HEK293 (cell line): ENCODE data around the gene UGT1A3.

Experiments used
- CTCF ChIA-PET: fragments of 350-600 bp; formaldehyde crosslinking; extraction: SDS; loops from one replicate; lab custom pipeline; 2021; ENCODE audit warnings: antibody characterized with exemption; lab: Yijun Ruan, JAX
- POLR2A ChIA-PET: fragments of 300-600 bp; formaldehyde crosslinking; extraction: SDS; loops from one replicate; lab custom pipeline; 2020; ENCODE audit warnings: antibody characterized with exemption, inconsistent platforms; lab: Yijun Ruan, JAX
- H3K27ac ChIP-seq: fragments of 200-500 bp; sonication (Bioruptor generic); 2 replicates; pipeline ENCODE4 v1.5.1; 2014; ENCODE audit warnings: low read depth, low read length, control low read depth, inconsistent platforms; ENCODE audit errors: extremely low read depth
- H3K36me3 ChIP-seq, 2 experiments: fragments of 200-500 bp in 1 of 2; sonication (Bioruptor generic) in 1 of 2; 1 replicate in 1 of 2; 2 replicates in 1 of 2; pipeline ENCODE4 v1.5.1; 2014 to 2017; ENCODE audit warnings: inconsistent platforms in 2 of 2, low read length in 2 of 2; ENCODE audit not compliant: control insufficient read depth in 2 of 2, insufficient read depth in 1 of 2
- H3K4me1 ChIP-seq: fragments of 200-500 bp; sonication (Bioruptor generic); 2 replicates; pipeline ENCODE4 v1.5.1; 2014; ENCODE audit warnings: mild to moderate bottlenecking, low read length, inconsistent platforms; ENCODE audit not compliant: control insufficient read depth, insufficient read depth
- H3K4me3 ChIP-seq: 2 replicates; pipeline ENCODE4 v1.5.1; 2011; ENCODE audit warnings: low read depth, mild to moderate bottlenecking, control low read depth, low read length, moderate library complexity
- H3K9me3 ChIP-seq: fragments of 200-500 bp; sonication (Bioruptor generic); 2 replicates; pipeline ENCODE4 v1.5.1; 2014; ENCODE audit warnings: low read depth, low read length, inconsistent platforms; ENCODE audit not compliant: control insufficient read depth, insufficient read depth
- HOXC10 ChIP-seq: sonication (generic); formaldehyde crosslinking; IDR thresholded peaks from 2 replicates; pipeline ENCODE4 v1.8.1; 2023; ENCODE audit warnings: mild to moderate bottlenecking, missing genetic modification reagents
- KLF16 ChIP-seq: fragments of 450-650 bp; formaldehyde crosslinking; IDR thresholded peaks from 2 replicates; pipeline ENCODE4 v1.5.1; 2017; ENCODE audit warnings: missing biosample characterization, missing genetic modification characterization
- PRDM1 ChIP-seq: fragments of 450-650 bp; formaldehyde crosslinking; IDR thresholded peaks from 2 replicates; pipeline ENCODE4; 2016; ENCODE audit warnings: missing biosample characterization, missing genetic modification characterization
- SCRT2 ChIP-seq: fragments of 450-650 bp; formaldehyde crosslinking; IDR thresholded peaks from 2 replicates; pipeline ENCODE4 v1.5.1; 2016; ENCODE audit warnings: missing biosample characterization, missing genetic modification characterization
- ZBTB49 ChIP-seq: fragments of 450-650 bp; formaldehyde crosslinking; IDR thresholded peaks from 2 replicates; pipeline ENCODE4 v1.5.1; 2016; ENCODE audit warnings: missing biosample characterization, missing genetic modification characterization, low read depth
- ZEB2 ChIP-seq: fragments of 450-650 bp; formaldehyde crosslinking; IDR thresholded peaks from 2 replicates; pipeline ENCODE4 v1.5.1; 2016; ENCODE audit warnings: missing biosample characterization, missing genetic modification characterization
- ZNF132 ChIP-seq: fragments of 450-650 bp; formaldehyde crosslinking; IDR thresholded peaks from 2 replicates; pipeline ENCODE4 v1.5.1; 2017; ENCODE audit warnings: missing biosample characterization, missing genetic modification characterization, borderline replicate concordance
- ZNF138 ChIP-seq: fragments of 450-650 bp; formaldehyde crosslinking; IDR thresholded peaks from 2 replicates; pipeline ENCODE4 v1.5.1; 2016; ENCODE audit warnings: missing biosample characterization, missing genetic modification characterization, borderline replicate concordance
- ZNF169 ChIP-seq: fragments of 450-650 bp; formaldehyde crosslinking; IDR thresholded peaks from 2 replicates; pipeline ENCODE4 v1.5.1; 2016; ENCODE audit warnings: missing biosample characterization, missing genetic modification characterization
- ZNF175 ChIP-seq: fragments of 450-650 bp; formaldehyde crosslinking; IDR thresholded peaks from 2 replicates; pipeline ENCODE4 v1.5.1; 2016; ENCODE audit warnings: missing biosample characterization, missing genetic modification characterization
- ZNF184 ChIP-seq: fragments of 450-650 bp; IDR thresholded peaks from 2 replicates; pipeline ENCODE4 v1.5.1; 2018; ENCODE audit warnings: missing biosample characterization, mild to moderate bottlenecking, missing genetic modification characterization
- ZNF280C ChIP-seq: fragments of 450-650 bp; formaldehyde crosslinking; IDR thresholded peaks from 2 replicates; pipeline ENCODE4 v1.5.1; 2016; ENCODE audit warnings: missing biosample characterization, missing genetic modification characterization
- ZNF37A ChIP-seq: fragments of 450-650 bp; IDR thresholded peaks from 2 replicates; pipeline ENCODE4 v1.5.1; 2018; ENCODE audit warnings: missing biosample characterization, missing genetic modification characterization
- ZNF473 ChIP-seq: fragments of 450-650 bp; formaldehyde crosslinking; IDR thresholded peaks from 2 replicates; pipeline ENCODE4 v1.5.1; 2017; ENCODE audit warnings: missing biosample characterization, missing genetic modification characterization
- ZNF529 ChIP-seq: fragments of 450-650 bp; formaldehyde crosslinking; IDR thresholded peaks from 2 replicates; pipeline ENCODE4 v1.5.1; 2017; ENCODE audit warnings: missing genetic modification characterization, missing biosample characterization; ENCODE audit not compliant: insufficient replicate concordance
- ZNF561 ChIP-seq: fragments of 450-650 bp; IDR thresholded peaks from 2 replicates; pipeline ENCODE4 v1.5.1; 2018; ENCODE audit warnings: missing biosample characterization, missing genetic modification characterization, borderline replicate concordance
- ZNF623 ChIP-seq: fragments of 450-650 bp; formaldehyde crosslinking; IDR thresholded peaks from 2 replicates; pipeline ENCODE4 v1.5.1; 2016; ENCODE audit warnings: missing biosample characterization, missing genetic modification characterization
- ZNF626 ChIP-seq: fragments of 450-650 bp; sonication (Bioruptor Pico); formaldehyde crosslinking; IDR thresholded peaks from 2 replicates; pipeline ENCODE4 v1.5.1; 2018; ENCODE audit warnings: missing biosample characterization, missing genetic modification characterization, inconsistent platforms
- ZNF629 ChIP-seq: fragments of 450-650 bp; formaldehyde crosslinking; IDR thresholded peaks from 2 replicates; pipeline ENCODE4 v1.5.1; 2017; ENCODE audit warnings: missing biosample characterization, missing genetic modification characterization
- ZNF658 ChIP-seq: fragments of 450-650 bp; formaldehyde crosslinking; IDR thresholded peaks from 2 replicates; pipeline ENCODE4; 2016; ENCODE audit warnings: missing biosample characterization, missing genetic modification characterization
- ZSCAN23 ChIP-seq: fragments of 450-650 bp; formaldehyde crosslinking; IDR thresholded peaks from 2 replicates; pipeline ENCODE4 v1.5.1; 2016; ENCODE audit warnings: missing biosample characterization, missing genetic modification characterization
- TF ChIP-seq, protein P1 (sequence below): fragments of 450-650 bp; formaldehyde crosslinking; conservative IDR thresholded peaks from 2 replicates; pipeline ENCODE4 v1.5.1; 2016; ENCODE audit warnings: low read depth, missing biosample characterization, missing genetic modification characterization
- TF ChIP-seq, protein P2 (sequence below): fragments of 450-650 bp; formaldehyde crosslinking; IDR thresholded peaks from 2 replicates; pipeline ENCODE4 v1.5.1; 2016; ENCODE audit warnings: missing biosample characterization, missing genetic modification characterization

UGT1A3 gene

GRCh38 chr2:233813236-233814055 is 84.6 kb downstream of the UGT1A3 start (continued):
- TF ChIP-seq, protein P1, sequence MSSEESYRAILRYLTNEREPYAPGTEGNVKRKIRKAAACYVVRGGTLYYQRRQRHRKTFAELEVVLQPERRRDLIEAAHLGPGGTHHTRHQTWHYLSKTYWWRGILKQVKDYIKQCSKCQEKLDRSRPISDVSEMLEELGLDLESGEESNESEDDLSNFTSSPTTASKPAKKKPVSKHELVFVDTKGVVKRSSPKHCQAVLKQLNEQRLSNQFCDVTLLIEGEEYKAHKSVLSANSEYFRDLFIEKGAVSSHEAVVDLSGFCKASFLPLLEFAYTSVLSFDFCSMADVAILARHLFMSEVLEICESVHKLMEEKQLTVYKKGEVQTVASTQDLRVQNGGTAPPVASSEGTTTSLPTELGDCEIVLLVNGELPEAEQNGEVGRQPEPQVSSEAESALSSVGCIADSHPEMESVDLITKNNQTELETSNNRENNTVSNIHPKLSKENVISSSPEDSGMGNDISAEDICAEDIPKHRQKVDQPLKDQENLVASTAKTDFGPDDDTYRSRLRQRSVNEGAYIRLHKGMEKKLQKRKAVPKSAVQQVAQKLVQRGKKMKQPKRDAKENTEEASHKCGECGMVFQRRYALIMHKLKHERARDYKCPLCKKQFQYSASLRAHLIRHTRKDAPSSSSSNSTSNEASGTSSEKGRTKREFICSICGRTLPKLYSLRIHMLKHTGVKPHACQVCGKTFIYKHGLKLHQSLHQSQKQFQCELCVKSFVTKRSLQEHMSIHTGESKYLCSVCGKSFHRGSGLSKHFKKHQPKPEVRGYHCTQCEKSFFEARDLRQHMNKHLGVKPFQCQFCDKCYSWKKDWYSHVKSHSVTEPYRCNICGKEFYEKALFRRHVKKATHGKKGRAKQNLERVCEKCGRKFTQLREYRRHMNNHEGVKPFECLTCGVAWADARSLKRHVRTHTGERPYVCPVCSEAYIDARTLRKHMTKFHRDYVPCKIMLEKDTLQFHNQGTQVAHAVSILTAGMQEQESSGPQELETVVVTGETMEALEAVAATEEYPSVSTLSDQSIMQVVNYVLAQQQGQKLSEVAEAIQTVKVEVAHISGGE (tag by site-specific recombination): no peak
- TF ChIP-seq ZNF626 (tag by site-specific recombination) (no peak), ZNF184 (no peak), ZNF561 (tag by site-specific recombination) (no peak), ZNF37A (tag by site-specific recombination) (no peak)
- TF ChIP-seq, all 188 proteins: peak for 0

DNA sequence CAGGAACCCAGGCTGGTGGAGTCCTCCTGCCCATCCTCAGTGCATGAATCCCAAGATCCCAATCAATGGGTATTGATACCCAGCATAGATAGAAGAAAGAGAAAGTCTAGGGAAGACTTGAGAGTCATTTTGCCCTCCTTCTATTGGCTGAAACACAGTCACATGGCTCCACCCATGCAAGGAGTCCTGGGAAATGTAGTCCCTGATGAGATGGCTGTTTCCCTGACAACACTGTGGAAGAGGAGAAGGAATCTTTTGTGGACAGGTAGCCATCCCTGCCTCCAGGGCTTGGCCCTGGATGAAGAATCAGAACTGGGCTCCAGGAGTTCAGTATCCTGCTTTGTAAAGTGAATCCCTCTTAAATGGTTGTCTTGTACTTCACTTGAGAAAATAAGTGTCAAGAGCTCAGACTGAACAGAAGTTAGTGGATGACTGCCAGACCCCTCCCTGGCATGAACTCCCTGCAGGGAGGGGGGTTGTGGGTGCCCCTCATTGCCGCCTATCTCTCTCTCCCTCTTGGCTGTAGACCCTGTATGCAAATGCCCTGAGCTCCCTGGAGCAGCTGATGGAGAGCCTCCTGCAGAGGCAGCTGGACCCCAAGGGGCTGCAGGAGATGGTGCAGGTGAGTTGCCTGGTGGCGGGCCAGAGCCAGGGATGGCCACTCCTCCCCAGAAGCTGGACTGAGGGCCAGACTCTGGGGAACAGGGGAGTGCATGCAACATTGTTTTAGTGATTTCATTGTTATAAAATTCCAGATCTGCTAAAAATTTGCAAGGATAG is 85.4 kb downstream of the UGT1A3 start:
- TF ChIP-seq ZNF529 (tag by site-specific recombination) (no peak), ZNF132 (no peak), ZNF623 (tag by site-specific recombination) (no peak), SCRT2 (no peak), ZNF473 (tag by site-specific recombination) (no peak), HOXC10 (CRISPR knock-in tag) (no peak)
- TF ChIP-seq, all 188 proteins: peak for 0
- Histone ChIP-seq H3K4me3 (no peak overlapping the region), H3K4me1 (peaks cover 5% of the 10 kb centered on the region; the same call in 1 of the 2 replicates), H3K36me3 (no peaks in the 10 kb centered on the region), H3K9me3 (no peaks in the 10 kb centered on the region), H3K27ac (no peak overlapping the region)
- POLR2A ChIA-PET: no interaction called here
- CTCF ChIA-PET: no interaction called here

DNA sequence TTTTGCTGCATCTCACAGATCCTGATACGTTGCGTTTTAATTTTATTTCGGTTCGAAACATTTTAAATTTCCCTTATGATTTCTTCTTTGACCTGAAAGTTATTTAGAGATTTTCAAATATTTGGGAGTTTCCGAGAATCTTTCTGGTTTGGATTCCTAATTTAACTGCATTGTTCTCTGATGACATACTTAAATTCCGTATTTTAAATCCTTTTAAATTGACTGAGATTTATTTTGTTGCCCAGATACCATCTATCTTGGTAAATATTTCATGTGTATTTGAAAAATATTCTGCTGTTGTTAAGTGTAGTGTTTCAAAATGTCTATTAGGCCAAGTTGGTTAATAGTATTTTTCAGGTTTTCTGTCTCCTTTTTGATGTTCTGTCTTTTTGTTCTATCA is 87.0 kb downstream of the UGT1A3 start:
- Histone ChIP-seq H3K9me3 (no peaks in the 10 kb centered on the region), H3K4me1 (peaks cover 5% of the 10 kb centered on the region; the same call in 1 of the 2 replicates), H3K36me3 (no peaks in the 10 kb centered on the region), H3K4me3 (no peak overlapping the region), H3K27ac (no peak overlapping the region)
- ChIA-PET POLR2A (no interaction called here), CTCF (no interaction called here)
- TF ChIP-seq ZBTB49 (tag by site-specific recombination) (no peak), ZNF629 (tag by site-specific recombination) (no peak), ZNF280C (no peak), PRDM1 (tag by site-specific recombination) (no peak), ZNF169 (tag by site-specific recombination) (no peak), HOXC10 (CRISPR knock-in tag) (no peak), ZNF138 (tag by site-specific recombination) (no peak), KLF16 (tag by site-specific recombination) (no peak), ZNF175 (tag by site-specific recombination) (no peak), ZEB2 (tag by site-specific recombination) (no peak), ZNF623 (tag by site-specific recombination) (no peak), ZSCAN23 (tag by site-specific recombination) (no peak), ZNF658 (no peak)
- TF ChIP-seq, protein P2, sequence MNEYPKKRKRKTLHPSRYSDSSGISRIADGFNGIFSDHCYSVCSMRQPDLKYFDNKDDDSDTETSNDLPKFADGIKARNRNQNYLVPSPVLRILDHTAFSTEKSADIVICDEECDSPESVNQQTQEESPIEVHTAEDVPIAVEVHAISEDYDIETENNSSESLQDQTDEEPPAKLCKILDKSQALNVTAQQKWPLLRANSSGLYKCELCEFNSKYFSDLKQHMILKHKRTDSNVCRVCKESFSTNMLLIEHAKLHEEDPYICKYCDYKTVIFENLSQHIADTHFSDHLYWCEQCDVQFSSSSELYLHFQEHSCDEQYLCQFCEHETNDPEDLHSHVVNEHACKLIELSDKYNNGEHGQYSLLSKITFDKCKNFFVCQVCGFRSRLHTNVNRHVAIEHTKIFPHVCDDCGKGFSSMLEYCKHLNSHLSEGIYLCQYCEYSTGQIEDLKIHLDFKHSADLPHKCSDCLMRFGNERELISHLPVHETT (tag by site-specific recombination): no peak
